ENCODE data around the gene HPN.
"Not testable (repeated sequence)": the region's sequence is repeated elsewhere in the genome, so short reads cannot be mapped to it uniquely, and the experiment has no call there.

HPN gene

DNA sequence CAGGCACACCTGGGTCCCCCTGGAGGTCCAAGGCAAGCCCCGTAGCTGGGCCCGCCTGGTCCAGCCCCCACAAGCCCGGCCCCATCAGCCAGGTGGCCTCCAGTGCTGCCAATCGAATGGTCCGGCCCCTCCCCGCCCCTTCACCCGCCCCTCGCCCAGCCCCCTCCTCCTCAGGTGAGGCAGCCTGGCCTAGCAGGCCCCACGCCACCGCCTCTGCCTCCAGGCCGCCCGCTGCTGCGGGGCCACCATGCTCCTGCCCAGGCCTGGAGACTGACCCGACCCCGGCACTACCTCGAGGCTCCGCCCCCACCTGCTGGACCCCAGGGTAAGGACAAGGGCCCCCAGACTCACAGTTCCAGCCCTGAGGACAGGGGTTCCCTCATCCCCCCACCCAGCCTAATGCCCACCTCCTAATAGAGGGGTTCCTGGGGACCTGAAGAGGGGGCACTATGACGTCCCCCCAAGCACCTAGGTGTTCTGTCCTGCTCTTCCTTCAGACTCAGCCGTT, at the start of gene HPN:
Gene HPN (plus strand): TSS at position 174 of the 508 bp plus-strand sequence. CDS start 786 bp downstream, outside the sequence.
- no peak for DNase-seq

DNA sequence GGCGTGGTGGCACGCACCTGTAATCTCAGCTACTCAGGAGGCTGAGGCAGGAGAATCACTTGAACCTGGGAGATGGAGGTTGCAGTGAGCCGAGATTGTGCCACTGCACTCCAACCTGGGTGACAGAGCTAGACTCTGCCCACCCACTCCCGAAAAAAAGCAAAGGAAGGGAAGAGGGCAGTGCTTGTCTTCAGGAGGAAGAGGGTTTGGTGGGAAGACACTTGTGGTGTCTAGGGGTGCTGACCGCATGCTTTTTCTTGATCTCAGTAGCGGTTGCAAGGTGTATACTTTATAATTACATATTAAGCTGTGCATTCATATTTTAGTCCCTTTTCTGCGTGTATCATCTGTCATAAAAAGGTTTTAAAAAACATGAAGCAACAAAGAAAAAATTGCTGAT, 48.9 kb upstream of the HPN start:
- DNase-seq: not testable (repeated sequence)

DNA sequence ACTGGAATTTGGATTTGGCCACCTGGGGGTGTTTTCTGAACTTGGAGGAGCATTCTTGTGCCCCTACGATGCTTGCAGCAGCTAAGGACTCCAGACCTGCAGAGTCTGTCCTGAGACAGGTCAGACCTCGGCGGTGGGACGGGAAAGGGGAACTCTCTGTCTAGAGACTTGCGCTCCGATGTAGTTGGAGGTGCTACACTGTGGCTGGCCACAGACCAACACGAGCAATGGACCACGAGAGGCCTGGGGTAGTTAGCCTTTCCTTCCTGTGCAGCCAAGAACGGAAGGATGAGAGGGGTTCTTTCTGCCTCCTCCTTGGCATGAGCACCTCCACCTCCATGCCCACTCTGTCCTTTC, 47.3 kb upstream of the HPN start:
- no peak for DNase-seq

DNA sequence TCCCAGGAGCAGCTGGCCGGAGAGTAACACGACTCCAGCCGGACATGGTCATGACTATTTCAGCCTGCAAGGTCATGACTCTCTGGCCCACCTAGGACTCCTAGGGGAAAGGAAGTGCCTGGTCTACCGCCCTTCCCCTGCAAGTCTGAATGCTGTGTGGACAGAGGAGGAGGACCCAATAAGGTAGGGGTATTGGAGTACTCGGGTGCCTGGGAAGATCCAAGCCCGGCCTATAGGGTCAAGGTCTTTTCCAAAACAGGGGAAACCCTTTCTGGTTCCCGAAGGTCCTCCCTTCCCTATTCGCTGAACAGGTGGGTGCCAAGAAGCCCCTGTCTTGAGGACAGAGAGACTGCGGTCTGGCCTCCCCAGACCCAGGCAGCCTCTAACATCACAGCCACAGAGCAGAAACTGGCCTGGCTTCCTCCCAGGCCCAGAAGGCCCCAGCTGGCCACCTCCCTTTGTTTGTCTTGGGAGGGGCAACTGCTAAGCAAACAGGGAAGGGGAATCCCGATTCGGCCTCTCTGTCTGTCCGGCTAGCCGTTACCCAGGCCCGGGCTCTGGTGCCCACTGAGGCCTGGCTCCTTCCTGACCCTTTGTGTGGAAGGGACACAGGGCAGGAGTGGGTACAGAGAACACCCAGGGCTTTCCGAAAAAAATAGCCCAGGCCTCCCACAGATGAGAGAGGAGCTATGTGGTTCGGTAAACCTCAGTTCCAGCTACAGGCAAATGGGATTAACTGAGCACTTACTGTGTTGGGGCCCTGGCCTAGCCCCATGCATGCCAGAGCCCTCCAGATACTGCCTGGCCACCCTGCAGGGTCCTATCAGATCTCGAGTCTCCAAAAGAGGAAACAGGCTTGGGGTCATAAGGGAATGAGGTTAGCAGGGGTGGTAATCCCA, 46.6 kb upstream of the HPN start:
- peak; percentile 70 for DNase-seq

DNA sequence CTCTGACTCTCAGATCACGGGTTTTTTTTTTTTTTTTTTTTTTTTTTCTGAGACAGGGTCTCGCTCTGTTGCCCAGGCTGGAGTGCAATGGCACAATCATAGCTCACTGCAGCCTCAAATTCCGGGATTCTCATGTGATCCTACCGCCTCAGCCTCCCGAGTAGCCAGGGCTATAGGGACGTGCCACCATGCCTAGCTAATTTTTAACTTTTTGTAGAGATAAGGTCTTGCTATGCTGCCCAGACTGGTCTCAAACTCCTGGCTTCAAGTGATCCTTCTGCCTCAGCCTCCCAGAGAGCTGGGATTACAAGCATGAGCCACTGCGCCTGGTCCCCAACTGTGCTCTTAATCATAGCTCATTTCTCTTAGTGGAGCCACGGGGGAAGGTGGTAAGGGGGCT, 46.0 kb upstream of the HPN start:
- DNase-seq: no peak

DNA sequence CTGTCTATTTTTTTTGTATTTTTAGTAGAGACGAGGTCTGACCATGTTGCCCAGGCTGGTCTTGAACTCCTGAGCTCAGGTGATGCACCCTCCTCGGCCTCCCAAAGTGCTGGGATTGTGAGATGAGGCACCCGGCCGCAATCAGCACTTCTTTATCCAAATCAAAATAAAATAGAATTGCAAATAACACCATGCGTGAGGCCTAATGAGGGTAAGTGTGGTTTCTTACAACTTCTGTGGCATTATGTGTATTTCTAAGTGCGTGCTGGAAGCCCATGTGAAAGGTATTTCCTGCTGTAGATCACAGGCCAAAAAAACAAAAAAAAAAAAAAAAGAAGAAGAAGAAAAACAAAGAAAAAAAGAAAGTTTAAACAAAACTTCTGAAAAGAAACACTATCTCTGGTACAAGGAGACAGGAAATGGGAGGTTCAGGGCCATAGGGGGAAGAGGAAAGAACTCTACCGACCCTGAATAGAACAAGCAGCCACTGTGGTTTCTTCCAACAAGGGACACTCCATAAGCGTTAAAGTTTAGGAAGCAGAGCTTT, 44.4 kb upstream of the HPN start:
- no peak for DNase-seq

DNA sequence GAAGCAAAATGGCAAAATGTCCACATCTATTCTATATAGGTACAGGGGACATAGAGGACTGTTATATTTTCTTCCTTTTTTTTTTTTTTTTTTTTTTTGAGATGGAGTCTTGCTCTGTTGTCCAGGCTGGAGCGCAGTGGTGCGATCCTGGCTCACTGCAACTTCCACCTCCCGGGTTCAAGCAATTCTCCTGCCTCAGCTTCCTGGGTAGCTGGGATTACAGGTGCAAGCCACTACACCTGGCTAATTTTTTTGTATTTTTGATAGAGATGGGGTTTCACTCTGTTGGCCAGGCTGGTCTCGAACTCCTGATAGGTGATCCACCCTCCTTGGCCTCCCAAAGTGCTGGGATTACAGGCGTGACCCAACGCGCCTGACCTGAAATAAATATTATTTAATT, 43.3 kb upstream of the HPN start:
- DNase-seq: not testable (repeated sequence)

DNA sequence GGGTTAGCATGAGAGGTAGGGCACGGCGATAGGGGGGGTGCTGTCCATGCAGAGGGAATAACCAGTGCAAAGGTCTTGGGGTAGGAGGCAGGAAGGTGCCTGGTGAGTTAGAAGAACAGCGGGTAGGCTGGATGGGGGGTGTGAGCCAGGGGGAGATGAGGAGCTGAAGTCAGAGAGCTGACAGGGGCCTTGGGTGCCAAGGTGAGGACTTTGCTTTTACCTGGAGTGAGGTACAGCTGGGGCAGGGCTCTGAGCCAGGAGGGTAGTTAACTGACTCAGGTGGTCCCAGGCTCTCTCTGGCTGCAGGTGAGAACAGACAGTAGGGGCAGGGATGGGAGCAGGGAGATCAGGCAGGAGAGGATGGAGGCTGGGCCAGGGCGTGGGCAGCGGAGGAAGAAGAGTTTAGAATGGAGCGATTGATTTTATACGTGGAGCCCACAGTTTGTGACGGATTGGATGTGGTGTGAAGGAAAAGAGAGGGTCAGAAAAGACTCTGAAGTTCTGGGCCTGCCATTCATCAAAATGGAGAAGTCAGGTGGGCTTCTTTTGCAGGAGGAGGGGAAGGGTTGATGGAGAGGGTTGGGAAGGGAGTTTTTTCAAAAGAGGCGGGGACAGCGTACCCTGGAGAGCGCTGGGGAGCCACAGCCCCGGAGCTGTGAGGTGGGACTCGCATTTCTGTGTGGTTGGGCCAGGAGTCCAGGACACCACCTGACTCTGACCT, 42.6 kb upstream of the HPN start:
- no peak for DNase-seq

DNA sequence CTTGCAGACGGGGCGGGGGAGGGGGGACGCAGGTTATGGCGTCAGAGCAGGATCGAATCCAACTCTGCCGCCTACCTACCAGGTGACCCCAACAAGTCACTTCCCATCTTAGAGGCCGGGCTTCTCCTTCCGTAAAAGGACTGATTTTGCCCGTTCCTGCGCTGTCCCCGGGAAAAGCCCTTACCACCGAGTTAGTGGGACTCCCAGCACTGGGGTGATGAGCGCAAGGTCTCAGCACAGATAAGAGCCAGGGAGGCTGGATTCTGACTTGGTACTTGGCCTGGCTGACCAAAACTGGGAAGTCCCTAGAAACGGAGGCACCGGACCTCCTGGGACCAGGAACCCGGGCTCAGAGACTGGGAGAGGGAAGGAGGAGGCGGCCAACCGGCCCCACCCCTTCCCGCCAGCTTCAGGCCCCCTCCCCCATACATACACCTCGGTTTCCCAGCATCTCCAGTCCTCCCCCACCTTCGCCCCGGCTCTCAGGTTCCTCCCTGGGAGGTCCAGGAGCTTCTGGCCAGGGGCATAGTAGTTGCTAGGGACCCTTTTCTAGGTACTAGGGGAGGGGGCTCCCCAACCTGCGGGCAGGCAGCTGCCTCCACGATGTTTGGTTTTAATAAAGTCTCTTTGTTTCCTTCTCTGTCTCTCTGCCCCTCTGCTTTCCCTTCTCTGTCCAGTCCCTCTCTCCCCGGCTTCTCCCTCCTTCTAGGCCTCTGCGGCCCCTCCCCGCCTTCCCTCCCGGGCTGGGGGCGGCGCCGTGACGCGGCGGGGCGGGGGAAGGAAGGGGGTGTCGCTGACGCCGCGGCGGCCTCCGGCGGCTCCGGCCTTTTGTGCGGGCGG, 41.8 kb upstream of the HPN start, which contains the start of gene GRAMD1A:
Gene GRAMD1A (plus strand): TSS at position 826 of the 840 bp plus-strand sequence. CDS start 156 bp downstream, outside the sequence.
- DNase-seq: peak; percentile 75

DNA sequence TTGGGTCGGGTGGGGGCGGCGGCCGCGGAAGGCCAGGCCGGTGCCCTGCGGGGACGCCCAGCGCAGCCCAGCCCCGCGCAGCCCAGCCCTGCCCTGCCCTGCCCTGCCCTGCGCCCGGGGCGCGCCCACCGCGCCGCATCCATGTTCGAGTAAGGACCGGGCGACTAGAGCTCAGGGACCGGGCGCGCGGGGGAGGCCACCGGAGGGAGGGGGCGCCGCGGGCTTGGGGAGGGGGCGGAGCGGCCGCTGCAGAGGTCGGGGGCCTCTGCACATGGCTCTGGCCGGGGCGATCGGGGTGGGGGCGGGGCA, 41.2 kb upstream of the HPN start:
- DNase-seq: no peak

DNA sequence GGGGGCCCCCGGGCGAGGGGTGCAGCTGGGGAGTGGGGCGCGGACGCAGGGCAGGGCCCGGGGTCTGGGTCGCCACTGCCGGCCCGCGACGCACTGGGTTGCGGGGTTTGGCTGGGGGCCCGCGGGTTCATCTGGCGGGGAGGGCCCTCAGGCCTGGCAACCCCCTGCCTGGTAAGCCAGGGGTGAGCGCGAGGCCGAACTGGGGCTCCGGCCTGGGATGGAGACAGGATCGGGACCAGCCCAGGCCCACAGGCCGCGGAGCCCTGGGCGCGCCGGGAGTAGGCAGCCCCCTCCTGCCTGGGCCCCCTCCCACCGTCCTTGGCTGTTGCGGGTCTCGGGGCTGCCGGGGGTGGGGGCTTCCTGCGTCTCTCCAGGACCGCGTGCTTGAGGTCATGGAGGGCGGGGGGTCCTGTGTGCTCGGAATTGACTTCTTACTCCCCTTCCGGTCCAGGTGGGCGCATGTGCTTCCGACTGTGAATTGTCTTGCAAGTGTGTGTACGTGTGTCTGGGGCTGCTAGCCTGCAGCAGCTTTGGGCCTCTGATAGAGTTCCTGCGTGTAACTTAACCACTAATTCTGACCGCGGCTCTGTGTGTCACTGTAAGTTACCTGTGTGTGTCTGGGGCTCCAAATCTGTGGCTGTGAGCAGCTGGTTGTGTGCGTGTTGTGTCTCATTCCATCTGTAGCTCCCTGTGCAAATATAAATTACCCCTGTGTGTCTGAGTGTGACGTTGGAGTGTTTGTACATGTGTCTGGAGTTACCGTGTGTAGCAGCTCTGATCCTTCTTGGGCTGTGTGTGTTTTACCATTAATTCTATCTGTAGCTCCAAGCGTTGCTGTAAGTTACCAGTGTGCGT, 40.6 kb upstream of the HPN start:
- peak; percentile 33 for DNase-seq

DNA sequence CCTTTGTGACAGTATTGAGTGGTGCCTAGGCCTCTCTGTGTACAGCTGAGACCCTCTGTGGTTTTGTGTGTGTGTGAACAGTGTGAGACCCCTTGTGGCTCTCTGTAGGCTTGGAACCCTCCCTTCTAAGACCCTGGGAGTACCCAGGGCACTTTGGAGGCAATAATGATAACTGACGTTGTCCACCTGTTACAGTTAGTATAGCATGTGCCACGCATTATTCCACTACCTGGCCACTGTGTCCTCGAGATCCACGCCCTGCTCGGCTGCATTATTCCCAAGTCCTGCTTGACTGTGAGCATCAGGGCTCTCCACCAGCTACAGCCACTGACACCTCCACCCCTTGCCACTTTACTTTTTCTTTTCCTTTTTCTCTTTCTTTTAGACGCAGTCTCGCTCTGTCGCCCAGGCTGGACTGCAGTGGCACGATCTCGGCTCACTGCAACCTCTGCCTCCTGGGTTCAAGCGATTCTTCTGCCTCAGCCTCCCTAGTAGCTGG, 39.4 kb upstream of the HPN start:
- DNase-seq: no peak

DNA sequence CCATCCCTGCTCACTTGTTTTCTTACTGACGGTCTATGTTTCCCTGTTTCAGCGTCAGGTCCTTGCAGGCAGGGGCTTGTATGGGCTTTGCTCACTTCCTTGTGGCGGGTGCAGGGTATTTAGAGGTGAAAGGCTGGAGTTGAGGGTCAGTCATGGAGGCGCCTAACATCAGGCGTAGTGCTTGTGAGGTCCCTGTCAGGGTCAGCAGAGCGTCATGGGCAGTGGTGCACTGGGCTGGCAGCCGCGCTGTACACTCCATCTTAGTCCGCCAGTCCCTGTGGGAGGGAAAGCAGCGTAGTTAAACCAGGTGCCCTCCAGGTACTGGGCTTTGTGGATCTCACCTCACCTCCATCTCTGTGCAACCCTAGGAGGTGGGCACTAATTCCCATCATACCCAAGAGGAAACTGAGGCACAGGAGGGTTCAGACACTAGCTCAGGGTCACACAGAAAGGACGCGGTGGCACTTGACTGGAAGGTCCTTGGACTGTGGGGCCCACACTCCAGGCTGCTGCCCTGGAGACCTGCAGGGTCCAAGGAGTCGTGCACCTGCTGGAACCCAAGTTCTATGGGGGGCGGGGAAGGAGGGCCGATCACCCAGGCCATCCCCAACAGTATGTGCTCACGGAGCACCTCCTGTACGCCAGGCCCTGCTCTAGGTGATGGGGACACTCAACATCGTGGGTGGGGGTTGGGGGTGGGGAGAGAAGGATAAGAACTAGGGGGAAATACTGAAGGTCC, 36.8 kb upstream of the HPN start:
- no peak for DNase-seq

DNA sequence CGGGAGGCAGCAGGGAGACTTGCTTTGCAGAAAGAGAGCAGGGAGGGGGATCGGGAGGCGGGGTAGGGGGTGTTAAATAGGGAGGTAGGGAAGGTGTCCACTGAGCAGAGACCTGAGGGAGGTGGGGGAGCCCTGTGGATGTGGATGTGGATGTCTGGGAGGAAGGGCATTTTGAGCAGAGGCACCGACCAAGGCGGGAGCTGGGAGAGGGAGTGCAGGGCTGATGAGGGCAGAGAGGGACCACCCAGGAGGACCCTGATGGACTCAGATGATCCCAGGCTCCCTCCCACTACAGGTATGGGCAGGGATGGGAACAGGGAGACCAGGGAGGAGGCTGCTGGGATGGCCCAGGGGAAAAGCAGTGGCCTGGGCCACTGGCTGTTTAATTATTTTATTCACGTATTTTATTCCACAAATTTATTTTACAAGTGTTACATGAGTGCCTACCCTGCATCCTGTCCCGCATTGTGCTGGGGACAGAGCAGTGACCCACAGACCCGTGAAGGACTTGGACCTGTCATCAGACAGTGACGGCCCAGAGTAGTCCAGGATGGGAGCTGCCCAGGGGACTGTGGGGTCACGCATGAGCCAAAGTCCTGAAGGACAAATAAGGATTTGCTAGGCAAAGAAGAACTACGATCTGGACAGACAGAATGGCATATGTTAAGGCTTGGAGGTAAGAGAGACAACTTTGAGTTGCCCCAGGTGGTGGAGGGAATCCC, 36.1 kb upstream of the HPN start:
- DNase-seq: no peak

DNA sequence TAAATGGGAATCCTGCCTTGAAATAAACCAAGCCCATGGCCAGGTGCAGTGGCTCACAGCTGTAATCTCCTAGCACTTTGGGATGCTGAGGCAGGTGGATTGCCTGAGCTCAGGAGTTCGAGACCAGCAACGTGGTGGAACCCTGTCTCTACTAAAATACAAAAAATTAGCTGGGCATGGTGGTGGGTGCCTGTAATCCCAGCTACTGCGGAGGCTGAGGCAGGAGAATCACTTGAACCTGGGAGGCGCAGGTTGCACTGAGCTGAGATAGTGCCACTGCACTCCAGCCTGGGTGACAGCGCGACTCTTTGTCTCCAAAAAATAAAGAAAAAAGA, 35.5 kb upstream of the HPN start:
- DNase-seq: not testable (repeated sequence)

DNA sequence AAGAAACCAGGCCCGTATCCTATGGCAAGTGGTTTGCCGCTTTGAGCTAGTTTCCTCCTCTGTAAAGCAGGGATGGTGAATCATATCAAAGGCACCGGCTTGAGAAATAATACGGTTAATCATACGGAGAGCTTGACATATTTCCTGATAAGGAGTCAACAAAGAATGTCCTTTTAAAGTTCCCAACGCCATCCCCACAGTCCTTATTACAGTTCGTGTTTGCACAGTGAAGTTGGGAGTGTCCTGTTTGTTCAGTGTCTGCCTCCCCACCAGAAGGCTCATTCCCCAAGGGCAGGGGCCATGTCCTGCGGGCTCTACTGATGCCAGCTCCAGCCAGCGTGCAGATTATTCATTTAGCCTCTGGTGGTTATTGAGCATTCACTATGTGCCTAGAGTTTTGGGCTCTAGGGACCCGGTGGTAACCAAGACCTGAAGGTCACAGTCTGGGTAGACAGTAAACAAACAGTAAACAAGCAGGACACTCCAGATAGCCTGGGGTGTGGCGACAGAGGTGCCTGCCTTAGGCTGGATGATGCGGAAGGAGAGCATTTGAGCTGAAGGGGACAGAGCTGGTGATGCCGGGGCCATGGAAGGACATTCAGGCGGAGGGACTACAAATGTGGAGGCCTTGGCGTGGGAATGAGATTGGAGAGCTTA, 35.1 kb upstream of the HPN start:
- DNase-seq: no peak

DNA sequence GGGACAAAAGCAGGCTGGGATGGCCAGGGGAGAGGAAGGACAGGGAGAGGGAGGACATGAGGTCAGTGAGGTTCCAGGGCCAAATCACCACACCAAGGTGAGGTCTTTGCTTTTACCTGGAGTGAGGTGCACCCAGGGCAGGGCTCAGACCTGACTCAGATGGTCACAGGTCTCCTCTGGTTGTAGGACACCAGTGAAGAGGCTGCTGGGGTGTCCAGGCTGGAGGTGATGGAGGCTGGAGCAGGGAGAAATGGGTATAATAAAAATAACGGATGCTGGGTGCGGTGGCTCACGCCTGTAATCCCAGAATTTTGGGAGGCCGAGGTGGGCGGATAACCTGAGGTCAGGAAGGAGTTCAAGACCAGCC, 34.5 kb upstream of the HPN start:
- no peak for DNase-seq

DNA sequence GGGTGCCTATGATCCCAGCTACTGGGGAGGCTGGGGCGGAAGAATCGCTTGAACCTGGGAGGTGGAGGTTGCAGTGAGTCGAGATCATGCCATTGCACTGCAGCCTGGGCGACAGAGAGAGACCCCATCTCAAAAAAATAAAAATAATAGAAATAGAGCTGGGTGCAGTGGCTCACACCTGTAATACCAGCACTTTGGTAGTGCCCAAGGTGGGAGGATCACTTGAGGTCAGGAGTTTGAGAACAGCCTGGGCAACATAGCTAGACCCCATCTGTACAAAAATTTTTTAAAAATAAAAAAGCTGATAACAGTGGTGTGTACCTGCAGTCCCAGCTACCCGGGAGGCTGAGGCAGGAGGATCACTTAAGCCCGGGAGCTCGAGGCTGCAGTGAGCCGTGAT, 34.1 kb upstream of the HPN start:
- not testable (repeated sequence) for DNase-seq

DNA sequence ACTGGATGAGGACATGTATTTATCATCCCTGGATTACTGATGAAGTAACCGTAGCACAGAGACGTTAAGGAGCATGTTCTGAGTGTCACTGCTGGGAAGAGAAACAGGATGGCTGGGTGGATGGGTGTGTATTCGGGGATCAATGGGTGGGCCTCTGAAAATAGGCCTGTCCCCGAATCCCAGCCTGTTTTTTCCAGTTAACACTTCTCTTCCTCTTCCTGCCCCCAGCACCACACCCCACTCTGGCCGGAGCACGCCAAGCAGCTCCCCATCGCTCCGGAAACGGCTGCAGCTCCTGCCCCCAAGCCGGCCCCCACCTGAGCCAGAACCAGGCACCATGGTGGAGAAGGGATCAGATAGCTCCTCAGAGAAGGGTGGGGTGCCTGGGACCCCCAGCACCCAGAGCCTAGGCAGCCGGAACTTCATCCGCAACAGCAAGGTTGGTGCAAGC, 32.6 kb upstream of the HPN start:
- DNase-seq: no peak

All from NCI-H774 (cell line).